Peyer's patch (tissue), 4 donors: ENCODE measurements around the gene SPHK1.

Source experiments
- POLR2A ChIP-seq, 2 donors: fragments of 450-650 bp; IDR thresholded peaks; one replicate each; pipeline ENCODE4 v1.5.1; 2017; ENCODE audit warnings: antibody characterized with exemption in 2 of 2, mild to moderate bottlenecking in 2 of 2, moderate library complexity in 2 of 2
- TF ChIP-seq, protein P1 (sequence below), 6 experiments: fragments of 450-650 bp in 4 of 6; fragments of 200-600 bp in 2 of 6; sonication (generic) in 1 of 6; IDR thresholded peaks; one replicate each; pipeline ENCODE4 v1.5.1; 2017 to 2019; ENCODE audit warnings: antibody characterized with exemption in 6 of 6, mild to moderate bottlenecking in 3 of 6, moderate library complexity in 1 of 6

DNA sequence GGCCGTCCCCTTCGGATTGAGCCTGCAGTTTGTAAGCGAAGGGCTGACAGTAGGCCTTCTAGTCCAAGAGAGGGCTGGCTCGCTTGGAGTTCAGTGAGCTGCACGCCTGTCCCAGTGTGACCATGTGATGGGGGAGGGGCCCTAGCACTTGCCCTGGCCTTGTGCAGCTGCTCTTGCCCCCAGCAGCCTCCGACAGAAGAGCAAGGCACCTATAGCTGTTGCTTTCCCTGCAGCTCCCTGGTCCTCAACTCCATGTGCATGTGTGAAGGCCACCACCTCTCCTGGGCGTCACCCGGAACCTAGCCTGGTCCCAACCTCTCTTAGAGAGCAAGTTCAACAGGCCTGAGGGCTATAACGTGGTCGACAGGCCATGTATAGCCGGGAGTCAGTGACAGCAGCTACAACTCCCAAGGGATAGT lies 5.6 kb downstream of the SPHK1 start:
- TF ChIP-seq, protein P1, sequence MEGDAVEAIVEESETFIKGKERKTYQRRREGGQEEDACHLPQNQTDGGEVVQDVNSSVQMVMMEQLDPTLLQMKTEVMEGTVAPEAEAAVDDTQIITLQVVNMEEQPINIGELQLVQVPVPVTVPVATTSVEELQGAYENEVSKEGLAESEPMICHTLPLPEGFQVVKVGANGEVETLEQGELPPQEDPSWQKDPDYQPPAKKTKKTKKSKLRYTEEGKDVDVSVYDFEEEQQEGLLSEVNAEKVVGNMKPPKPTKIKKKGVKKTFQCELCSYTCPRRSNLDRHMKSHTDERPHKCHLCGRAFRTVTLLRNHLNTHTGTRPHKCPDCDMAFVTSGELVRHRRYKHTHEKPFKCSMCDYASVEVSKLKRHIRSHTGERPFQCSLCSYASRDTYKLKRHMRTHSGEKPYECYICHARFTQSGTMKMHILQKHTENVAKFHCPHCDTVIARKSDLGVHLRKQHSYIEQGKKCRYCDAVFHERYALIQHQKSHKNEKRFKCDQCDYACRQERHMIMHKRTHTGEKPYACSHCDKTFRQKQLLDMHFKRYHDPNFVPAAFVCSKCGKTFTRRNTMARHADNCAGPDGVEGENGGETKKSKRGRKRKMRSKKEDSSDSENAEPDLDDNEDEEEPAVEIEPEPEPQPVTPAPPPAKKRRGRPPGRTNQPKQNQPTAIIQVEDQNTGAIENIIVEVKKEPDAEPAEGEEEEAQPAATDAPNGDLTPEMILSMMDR (IDR thresholded peaks at IDR 0.05) = no peak
- no peak for TF ChIP-seq POLR2A (IDR thresholded peaks at IDR 0.05)
